ENCODE results near the gene KCTD11. TPM values are rescaled to one million over a fixed set of nuclear protein-coding genes. Genes with fewer than 3 reads are reported as not detected.

The KCTD11 gene
- total and polyA plus RNA-seq, 2 of the 13 experiments (the other 11 are each of a cell fraction or from before 2014, with no cell fraction given), result 1.6 to 2.6 TPM

DNA sequence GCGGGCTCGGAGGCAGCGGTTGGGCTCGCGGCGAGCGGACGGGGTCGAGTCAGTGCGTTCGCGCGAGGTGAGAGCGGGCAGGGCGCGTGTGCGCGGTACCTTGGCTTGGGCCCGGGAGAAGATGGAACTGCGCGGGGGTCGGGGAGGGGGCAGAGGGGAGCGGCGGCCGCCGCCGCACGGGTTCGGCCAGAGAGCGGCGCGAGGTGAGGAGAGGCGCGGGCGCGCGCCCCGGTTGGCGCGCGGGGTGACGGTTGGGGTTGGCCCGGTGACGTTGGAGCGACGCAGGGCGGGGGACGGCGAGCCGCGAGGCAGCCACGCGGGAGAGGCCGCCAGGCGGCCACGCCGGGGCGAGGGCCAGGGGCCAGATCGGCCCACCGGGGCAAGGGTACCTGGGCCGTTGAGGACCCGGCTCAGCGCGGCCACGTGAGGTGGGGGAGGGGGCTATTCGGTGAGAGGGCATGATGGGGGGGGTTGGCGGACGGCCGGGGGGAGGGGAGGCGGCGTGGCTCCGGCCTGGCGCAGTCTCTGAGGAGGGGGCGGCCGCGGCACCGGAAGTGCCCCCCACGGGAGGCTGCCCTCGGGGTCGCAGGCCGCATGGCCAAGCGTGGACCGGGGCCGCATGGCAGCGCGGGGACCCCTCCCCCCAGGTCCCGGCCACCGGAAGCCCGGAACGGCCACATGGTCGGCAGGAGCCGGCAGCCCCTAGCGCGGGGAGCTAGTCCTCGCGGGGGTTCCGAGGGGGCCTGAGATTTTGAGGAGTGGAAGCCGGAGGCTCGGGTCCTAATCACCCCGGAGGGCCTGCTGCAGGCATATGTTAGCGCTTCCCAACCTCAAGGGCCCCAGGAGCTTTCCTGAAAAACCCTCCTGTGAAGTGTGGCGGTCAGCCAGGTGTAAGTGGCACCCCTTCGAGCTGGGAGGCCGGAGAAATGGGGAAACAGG is 44.0 kb upstream of the KCTD11 start:
- WGBS (ENCODE audit: low lambda C conversion rate), result 3% methylated on average over 13 of the region's 104 CpGs
- H3K4me2 ChIP-seq (ENCODE audit: low read depth, low read length), result peak overlapping the region; percentile 90
- H3K27me3 ChIP-seq (ENCODE audit: control insufficient read depth in 1 of 2, insufficient read depth in 2 of 2, low read length in 2 of 2), result no peaks in the 10 kb centered on the region
- POLR2A ChIA-PET, result interaction anchor here (0.7 to 3.0 kb wide), 5 partner anchors 21 to 96 kb away, joined by 3 to 17 read pairs (median 3); partner anchors contain the start of genes ACADVL, DLG4, NEURL4 and SLC2A4
- H3K79me2 ChIP-seq (ENCODE audit: insufficient read depth, low read length), result peaks cover 40% of the 10 kb centered on the region
- peak; percentile 24 for ATAC-seq
- in situ Hi-C loops (cut with HindIII; ENCODE audit: extremely low pct_ligation_motif_present, low pct_unique_long_range_greater_than_20kb), result no loop called here
- no TSS peak for BruUV-seq (replicated peaks)
- peaks cover 19 to 35% of the 10 kb centered on the region in 2 experiments for H3K36me3 ChIP-seq (replicated peaks in 1 of 2; ENCODE audit: control insufficient read depth in 1 of 2, insufficient read depth in 2 of 2, low read length in 2 of 2)
- peaks cover 46% of the 10 kb centered on the region for H3K4me1 ChIP-seq (ENCODE audit: insufficient read depth, low read length)
- CTCF ChIA-PET (ENCODE audit: low intra/inter-chr PET ratio, low total read pairs), result no interaction called here
- peak overlapping the region; percentile 96 for H3K27ac ChIP-seq (ENCODE audit: extremely low read length, insufficient read depth, low read length)
- peaks cover 40% of the 10 kb centered on the region for H4K20me1 ChIP-seq (ENCODE audit: insufficient read depth, low read length)
- intact Hi-C loops (cut with micrococcal nuclease; ENCODE audit: unreplicated experiment), result no loop called here
- no peak overlapping the region for H2AFZ ChIP-seq (ENCODE audit: low read length)
- DNase-seq (ENCODE audit: low spot score), result no peak
- no peaks in the 10 kb centered on the region for H3K9me3 ChIP-seq (ENCODE audit: low read length)
- FAIRE-seq, result no peak
- H3K9ac ChIP-seq (ENCODE audit: insufficient read depth, low read depth, low read length), result peak overlapping the region; percentile 94
- H3K4me3 ChIP-seq (replicated peaks in 1 of 3; ENCODE audit: insufficient read depth in 1 of 3, low read depth in 2 of 3, low read length in 3 of 3), result peak overlapping the region; percentile 64 to 84 (median 77)
- TF ChIP-seq KDM2A (CRISPR knock-in tag; IDR thresholded peaks at IDR 0.05; ENCODE audit: borderline replicate concordance, low read depth), result 0 out of 2 replicates have a peak, but pooled peaks have one; percentile 26
- TF ChIP-seq, protein P1, sequence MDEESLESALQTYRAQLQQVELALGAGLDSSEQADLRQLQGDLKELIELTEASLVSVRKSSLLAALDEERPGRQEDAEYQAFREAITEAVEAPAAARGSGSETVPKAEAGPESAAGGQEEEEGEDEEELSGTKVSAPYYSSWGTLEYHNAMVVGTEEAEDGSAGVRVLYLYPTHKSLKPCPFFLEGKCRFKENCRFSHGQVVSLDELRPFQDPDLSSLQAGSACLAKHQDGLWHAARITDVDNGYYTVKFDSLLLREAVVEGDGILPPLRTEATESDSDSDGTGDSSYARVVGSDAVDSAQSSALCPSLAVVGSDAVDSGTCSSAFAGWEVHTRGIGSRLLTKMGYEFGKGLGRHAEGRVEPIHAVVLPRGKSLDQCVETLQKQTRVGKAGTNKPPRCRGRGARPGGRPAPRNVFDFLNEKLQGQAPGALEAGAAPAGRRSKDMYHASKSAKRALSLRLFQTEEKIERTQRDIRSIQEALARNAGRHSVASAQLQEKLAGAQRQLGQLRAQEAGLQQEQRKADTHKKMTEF (CRISPR knock-in tag; IDR thresholded peaks at IDR 0.05), result peak; percentile 36; the same call in 1 of the 2 replicates
- TF ChIP-seq KMT2B (CRISPR knock-in tag; IDR thresholded peaks at IDR 0.05), result no peak; the same call in 1 of the 2 replicates
- peak; percentile 30; the same call in 1 of the 2 replicates for TF ChIP-seq ZNF761 (CRISPR knock-in tag; conservative IDR thresholded peaks at IDR 0.05)
- no peak for TF ChIP-seq ZNF703 (CRISPR knock-in tag; IDR thresholded peaks at IDR 0.05; ENCODE audit: borderline replicate concordance)
- TF ChIP-seq PHF8 (CRISPR knock-in tag; IDR thresholded peaks at IDR 0.05), result 0 out of 2 replicates have a peak, but pooled peaks have one; percentile 56
- peak; percentile 92 for TF ChIP-seq PATZ1 (CRISPR knock-in tag; IDR thresholded peaks at IDR 0.05)
- no peak for TF ChIP-seq SOX6 (IDR thresholded peaks at IDR 0.05)
- TF ChIP-seq SOX6 (CRISPR knock-in tag; IDR thresholded peaks at IDR 0.05), result no peak
- TF ChIP-seq, protein P2, sequence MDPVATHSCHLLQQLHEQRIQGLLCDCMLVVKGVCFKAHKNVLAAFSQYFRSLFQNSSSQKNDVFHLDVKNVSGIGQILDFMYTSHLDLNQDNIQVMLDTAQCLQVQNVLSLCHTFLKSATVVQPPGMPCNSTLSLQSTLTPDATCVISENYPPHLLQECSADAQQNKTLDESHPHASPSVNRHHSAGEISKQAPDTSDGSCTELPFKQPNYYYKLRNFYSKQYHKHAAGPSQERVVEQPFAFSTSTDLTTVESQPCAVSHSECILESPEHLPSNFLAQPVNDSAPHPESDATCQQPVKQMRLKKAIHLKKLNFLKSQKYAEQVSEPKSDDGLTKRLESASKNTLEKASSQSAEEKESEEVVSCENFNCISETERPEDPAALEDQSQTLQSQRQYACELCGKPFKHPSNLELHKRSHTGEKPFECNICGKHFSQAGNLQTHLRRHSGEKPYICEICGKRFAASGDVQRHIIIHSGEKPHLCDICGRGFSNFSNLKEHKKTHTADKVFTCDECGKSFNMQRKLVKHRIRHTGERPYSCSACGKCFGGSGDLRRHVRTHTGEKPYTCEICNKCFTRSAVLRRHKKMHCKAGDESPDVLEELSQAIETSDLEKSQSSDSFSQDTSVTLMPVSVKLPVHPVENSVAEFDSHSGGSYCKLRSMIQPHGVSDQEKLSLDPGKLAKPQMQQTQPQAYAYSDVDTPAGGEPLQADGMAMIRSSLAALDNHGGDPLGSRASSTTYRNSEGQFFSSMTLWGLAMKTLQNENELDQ (CRISPR knock-in tag; IDR thresholded peaks at IDR 0.05; ENCODE audit: borderline replicate concordance), result no peak
- TF ChIP-seq, protein P3, sequence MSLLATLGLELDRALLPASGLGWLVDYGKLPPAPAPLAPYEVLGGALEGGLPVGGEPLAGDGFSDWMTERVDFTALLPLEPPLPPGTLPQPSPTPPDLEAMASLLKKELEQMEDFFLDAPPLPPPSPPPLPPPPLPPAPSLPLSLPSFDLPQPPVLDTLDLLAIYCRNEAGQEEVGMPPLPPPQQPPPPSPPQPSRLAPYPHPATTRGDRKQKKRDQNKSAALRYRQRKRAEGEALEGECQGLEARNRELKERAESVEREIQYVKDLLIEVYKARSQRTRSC (CRISPR knock-in tag; IDR thresholded peaks at IDR 0.05; ENCODE audit: low read depth), result 0 out of 2 replicates have a peak, but pooled peaks have one; percentile 59
- peak; percentile 48 for TF ChIP-seq YY1 (IDR thresholded peaks at IDR 0.05; ENCODE audit: insufficient read depth, insufficient replicate concordance, low read depth, low read length)
- no peak for TF ChIP-seq ZNF552 (CRISPR knock-in tag; IDR thresholded peaks at IDR 0.05; ENCODE audit: borderline replicate concordance)
- TF ChIP-seq ZNF343 (CRISPR knock-in tag; IDR thresholded peaks at IDR 0.05), result 0 out of 2 replicates have a peak, but pooled peaks have one; percentile 40
- peak; percentile 30; the same call in 1 of the 2 replicates for TF ChIP-seq BORCS8-MEF2B (CRISPR knock-in tag; IDR thresholded peaks at IDR 0.05)
- TF ChIP-seq SALL1 (CRISPR knock-in tag; IDR thresholded peaks at IDR 0.05), result 0 out of 2 replicates have a peak, but pooled peaks have one; percentile 34
